Measurements from ENCODE around the gene PTX4.

PTX4 gene

DNA sequence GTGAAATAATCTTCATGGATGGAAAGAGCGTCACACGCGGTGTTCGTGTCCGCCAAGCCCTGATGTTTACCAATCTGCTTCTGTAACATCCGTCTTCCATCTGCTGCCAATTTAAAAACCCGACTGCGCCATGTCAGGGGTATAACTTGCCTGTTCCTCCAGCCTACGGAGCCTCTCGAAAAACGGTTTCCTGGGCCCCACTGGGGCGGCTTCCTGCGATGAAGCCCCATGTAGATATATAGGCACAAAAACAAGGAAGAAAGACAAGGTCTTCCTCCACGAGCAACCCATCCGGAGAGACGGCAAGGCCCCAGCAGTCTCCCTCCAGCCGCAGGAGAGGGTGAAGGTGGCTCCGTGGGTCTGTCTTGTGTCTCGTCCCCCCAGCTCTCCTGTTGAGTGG is at the start of gene PTX4:
Gene PTX4, minus strand, starts transcription at position 326 of the 400 bp plus-strand sequence. Its CDS starts 35 bp downstream, at position 291.
- Mint-ChIP-seq H3K9me3 (no peaks in the 10 kb centered on the region), H3K4me3 (no peak within 1 kb of the TSS), H3K27me3 (no peaks in the 10 kb centered on the region), H3K4me1 (peaks cover 10% of the 10 kb centered on the region), H3K36me3 (no peaks in the 10 kb centered on the region), H3K27ac (peak within 1 kb of the TSS; percentile 33)
- ATAC-seq: no peak

DNA sequence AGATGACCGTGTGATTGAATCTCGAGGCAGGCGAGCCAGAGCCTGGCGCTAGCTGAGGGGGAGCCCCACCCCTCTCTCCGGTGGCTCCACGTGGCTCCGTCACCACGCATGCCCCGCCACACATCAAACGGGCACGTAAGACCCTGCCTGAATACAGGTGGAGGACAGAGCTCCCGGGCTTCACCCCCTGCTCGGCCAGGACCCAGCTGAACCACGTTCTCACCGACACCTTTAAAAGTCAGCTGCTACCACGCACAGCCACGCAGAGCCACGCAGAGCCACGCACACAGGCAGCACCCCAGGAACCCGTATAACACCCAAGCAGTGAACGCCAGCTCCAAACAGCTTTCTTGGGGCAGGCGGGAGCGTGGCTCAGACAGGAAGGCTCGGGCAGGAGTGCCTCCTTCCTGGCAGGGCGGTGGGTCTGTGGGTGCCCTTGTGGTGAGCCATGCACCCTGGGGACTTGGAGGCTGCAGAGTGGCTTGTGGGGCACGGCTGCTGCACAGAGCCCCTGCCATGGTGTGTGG is 49.1 kb upstream of the PTX4 start:
- Mint-ChIP-seq H3K4me1 (peaks cover 38% of the 10 kb centered on the region), H3K27me3 (no peaks in the 10 kb centered on the region), H3K27ac (no peak overlapping the region), H3K9me3 (no peaks in the 10 kb centered on the region), H3K36me3 (no peaks in the 10 kb centered on the region), H3K4me3 (no peak overlapping the region)
- no peak for ATAC-seq

- no peak for ATAC-seq
- no peaks in the 10 kb centered on the region for H3K27me3 Mint-ChIP-seq
- H3K4me3 Mint-ChIP-seq: no peak overlapping the region
- H3K27ac Mint-ChIP-seq: no peak overlapping the region
- no peaks in the 10 kb centered on the region for H3K36me3 Mint-ChIP-seq
- H3K4me1 Mint-ChIP-seq: peaks cover 34% of the 10 kb centered on the region
- H3K9me3 Mint-ChIP-seq: no peaks in the 10 kb centered on the region
These were observed 48.4 kb upstream of the PTX4 start for GRCh38 chr16:1537138-1537577.

DNA sequence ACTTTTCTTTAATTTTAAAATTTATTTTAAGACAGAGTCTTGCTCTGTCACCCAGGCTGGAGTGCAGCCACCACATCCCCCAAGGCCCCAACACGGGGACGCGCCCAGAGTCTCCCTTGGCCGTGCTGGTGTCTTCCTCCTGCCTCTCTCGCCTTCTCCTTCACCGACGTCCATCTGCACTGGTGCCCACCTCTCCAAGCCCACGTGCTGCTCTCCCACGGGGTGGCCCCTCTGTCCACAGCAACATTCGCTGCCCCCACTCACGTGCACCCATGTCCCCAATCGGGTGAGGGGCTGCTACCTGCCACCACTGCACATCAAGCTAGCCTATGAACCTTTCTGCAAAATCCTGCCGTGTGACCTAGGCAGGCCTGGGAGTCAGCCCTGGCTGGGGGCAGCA is 47.9 kb upstream of the PTX4 start:
- Mint-ChIP-seq H3K27ac (no peak overlapping the region), H3K27me3 (no peaks in the 10 kb centered on the region), H3K4me3 (no peak overlapping the region), H3K4me1 (peaks cover 34% of the 10 kb centered on the region), H3K9me3 (no peaks in the 10 kb centered on the region), H3K36me3 (no peaks in the 10 kb centered on the region)
- ATAC-seq: no peak

DNA sequence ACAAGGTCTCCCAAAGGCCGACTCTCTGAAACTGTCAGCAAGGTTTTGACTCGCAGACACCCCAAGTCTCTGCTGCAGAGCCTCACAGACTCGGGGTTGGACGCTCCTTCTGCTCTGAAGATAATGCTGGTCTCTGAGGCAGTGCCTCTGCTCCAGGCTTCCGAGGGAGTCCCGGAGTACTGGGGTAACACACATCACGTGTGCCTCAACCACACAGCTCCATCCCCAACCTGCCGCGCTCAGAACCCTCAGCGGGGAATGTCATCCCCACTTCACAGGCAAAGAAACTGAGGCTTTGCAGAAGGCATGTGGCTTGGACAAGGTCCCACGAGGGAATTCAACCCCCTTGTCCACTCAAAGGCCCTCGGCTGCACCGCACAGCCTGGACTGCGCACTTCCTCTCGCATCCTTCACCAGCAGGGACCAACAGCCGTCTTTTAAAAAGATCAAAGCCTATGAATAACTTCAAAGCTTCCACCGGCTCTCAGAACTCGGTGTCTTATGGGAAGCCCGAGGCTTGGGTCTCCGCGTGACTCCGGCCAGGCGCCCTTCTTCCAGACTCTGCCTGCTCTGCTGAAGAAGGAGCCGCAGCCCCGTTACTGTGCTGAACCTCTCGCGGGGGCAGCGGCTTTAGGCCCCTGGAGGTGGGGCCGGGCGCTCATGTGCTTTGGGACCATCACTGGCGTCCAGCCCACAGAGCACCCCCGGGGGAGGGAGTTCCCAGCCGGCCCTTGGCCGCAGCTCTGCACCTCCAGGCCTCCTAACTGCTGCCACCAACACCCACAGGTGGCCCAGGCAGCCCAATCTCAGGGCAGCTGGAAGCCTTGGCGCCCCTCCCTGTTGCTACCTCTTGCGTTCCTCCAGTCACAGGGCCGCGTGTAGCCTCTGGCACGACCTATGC is 46.9 kb upstream of the PTX4 start:
- peaks cover 34% of the 10 kb centered on the region for H3K4me1 Mint-ChIP-seq
- no peak overlapping the region for H3K27ac Mint-ChIP-seq
- H3K9me3 Mint-ChIP-seq: no peaks in the 10 kb centered on the region
- H3K27me3 Mint-ChIP-seq: no peaks in the 10 kb centered on the region
- H3K36me3 Mint-ChIP-seq: no peaks in the 10 kb centered on the region
- no peak overlapping the region for H3K4me3 Mint-ChIP-seq
- no peak for ATAC-seq

- Mint-ChIP-seq H3K4me1 (peaks cover 31% of the 10 kb centered on the region), H3K27ac (peak overlapping the region; percentile 22)
These were observed 45.6 kb upstream of the PTX4 start for GRCh38 chr16:1534021-1535020.

DNA sequence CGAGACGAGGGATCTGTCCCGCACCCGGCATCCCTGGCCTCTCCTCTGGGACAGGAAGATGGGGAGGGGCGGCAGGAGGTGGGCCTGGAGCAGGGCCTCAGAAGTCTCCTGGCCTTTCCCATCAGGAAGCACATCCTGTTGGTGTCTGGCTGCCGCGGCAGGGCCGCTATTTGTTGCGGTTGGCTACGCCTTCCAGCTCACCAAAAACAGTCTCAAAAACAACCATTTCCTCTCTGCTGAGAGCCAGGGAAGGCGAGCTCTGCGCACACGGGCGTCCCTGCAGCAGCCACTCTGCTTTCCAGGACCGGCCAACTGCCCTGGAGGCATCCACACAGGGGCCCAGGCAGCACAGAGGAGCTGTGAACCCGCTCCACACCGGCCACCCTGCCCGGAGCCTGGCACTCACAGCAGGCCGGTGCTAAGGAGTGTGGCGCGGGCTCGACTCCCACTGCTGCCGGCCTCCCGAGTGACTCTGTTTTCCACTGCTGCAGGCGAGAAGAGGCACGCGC is 44.8 kb upstream of the PTX4 start, which contains the start of gene TMEM204:
Gene TMEM204, plus strand, starts transcription at position 224 of the 509 bp plus-strand sequence. CDS start 610 bp downstream, outside the sequence.
- no peaks in the 10 kb centered on the region for H3K36me3 Mint-ChIP-seq
- H3K4me1 Mint-ChIP-seq: peaks cover 23% of the 10 kb centered on the region
- H3K27ac Mint-ChIP-seq: peak within 1 kb of the TSS; percentile 22
- peak within 1 kb of the TSS; percentile 23 for H3K4me3 Mint-ChIP-seq
- ATAC-seq: no peak
- no peaks in the 10 kb centered on the region for H3K9me3 Mint-ChIP-seq
- H3K27me3 Mint-ChIP-seq: no peaks in the 10 kb centered on the region

More at GRCh38 chr16:1534021-1535020, 45.6 kb upstream of the PTX4 start:
- no peak for ATAC-seq
- no peaks in the 10 kb centered on the region for H3K27me3 Mint-ChIP-seq
- H3K9me3 Mint-ChIP-seq: no peaks in the 10 kb centered on the region
- peak overlapping the region; percentile 23 for H3K4me3 Mint-ChIP-seq
- no peaks in the 10 kb centered on the region for H3K36me3 Mint-ChIP-seq

DNA sequence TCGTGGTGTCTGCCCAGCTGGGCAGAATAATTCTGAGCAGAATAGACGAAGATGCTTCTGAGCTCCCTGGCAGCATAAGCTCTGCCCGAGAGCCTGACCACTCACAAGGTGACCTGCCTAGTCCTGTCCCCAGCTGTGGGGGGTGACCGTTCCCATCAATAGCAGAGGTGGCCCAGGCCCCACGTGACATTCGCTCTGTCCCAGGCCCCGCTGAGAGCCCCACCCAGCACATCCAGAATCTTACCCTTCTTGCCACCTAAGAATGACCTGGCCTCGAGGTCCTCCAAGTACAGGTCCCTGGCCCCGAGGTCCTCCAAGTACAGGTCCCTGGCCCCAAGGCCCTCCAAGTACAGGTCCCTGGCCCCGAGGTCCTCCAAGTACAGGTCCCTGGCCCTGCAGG is 44.0 kb upstream of the PTX4 start:
- Mint-ChIP-seq H3K4me3 (no peak overlapping the region), H3K9me3 (no peaks in the 10 kb centered on the region), H3K4me1 (peaks cover 16% of the 10 kb centered on the region), H3K36me3 (no peaks in the 10 kb centered on the region), H3K27me3 (no peaks in the 10 kb centered on the region), H3K27ac (no peak overlapping the region)
- no peak for ATAC-seq

DNA sequence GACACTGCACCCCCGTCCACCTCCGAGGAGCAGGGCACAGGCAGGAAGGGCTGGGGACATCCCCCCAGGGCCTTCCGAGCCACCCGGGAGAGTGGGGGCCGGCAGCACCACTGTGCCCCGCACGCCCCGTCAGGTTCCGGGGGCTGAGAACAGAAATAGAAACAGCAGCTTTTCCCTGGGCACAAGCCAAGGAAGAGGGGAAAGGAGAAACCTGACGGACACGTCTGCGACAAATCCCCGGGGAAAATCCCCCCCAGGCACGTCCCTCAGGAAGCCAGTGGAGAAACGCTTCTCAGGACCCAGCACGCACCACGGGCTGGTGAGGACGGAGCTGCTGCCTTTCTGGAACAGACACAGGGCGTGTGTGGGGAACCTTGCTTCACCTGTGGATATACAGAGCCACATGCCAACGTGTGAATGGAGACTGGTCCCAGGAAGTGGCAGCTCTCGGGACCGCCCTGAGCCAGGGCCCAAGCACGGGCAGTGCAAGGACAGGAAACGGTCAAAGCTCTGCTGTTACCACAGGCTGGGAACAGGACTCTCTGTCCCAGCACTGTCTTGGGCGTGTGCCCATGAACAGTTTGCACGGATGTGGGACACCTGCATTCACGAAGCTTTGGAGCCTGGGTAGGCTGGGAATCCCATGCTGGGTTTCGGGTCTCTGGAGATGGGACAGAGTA is 43.5 kb upstream of the PTX4 start:
- Mint-ChIP-seq H3K27me3 (no peaks in the 10 kb centered on the region), H3K27ac (no peak overlapping the region), H3K4me3 (no peak overlapping the region), H3K9me3 (no peaks in the 10 kb centered on the region), H3K36me3 (no peaks in the 10 kb centered on the region), H3K4me1 (peaks cover 15% of the 10 kb centered on the region)
- ATAC-seq: no peak

GRCh38 chr16:1531638-1531910 is 42.8 kb upstream of the PTX4 start:
- Mint-ChIP-seq H3K27me3 (no peaks in the 10 kb centered on the region), H3K36me3 (no peaks in the 10 kb centered on the region), H3K4me3 (no peak overlapping the region), H3K9me3 (no peaks in the 10 kb centered on the region), H3K27ac (no peak overlapping the region), H3K4me1 (peaks cover 15% of the 10 kb centered on the region)
- ATAC-seq: no peak

DNA sequence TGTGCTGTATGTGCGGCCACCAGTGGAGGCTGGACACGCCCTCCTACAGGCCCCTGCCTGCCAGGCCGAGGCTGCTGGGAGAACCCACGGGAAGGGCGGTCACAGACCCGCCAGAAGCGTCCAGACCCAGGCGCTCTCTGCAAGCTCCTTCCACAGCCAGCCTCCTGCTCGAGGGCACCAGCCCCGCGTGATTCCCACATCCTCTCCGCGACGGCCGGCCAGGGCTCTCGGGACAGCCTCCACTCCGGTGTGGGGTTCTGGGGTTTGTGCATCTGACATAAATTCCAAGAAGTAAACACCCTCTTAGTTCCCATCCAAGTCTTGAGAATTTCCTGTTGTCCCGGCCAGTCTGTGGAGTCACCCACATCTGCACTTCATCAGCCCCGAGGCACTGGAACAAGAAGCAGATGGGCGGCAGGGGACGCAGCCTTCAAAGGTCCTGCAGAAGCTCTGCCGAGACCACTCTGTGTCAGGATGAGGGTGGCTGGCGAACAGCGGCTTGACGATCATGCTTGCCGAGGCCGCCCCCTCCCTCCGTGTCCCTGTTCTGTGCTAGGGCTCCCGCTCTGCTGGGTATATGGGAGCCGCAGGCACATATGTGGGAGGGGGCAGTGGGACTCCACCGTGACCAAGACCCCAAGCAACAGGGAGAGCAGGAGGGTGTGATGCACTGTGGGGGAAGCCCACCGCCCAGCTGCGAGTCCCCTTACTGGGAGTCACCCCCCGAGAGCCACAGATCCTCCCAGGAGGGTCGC is 42.3 kb upstream of the PTX4 start:
- no peaks in the 10 kb centered on the region for H3K9me3 Mint-ChIP-seq
- no peak overlapping the region for H3K27ac Mint-ChIP-seq
- ATAC-seq: no peak
- no peaks in the 10 kb centered on the region for H3K27me3 Mint-ChIP-seq
- no peaks in the 10 kb centered on the region for H3K36me3 Mint-ChIP-seq
- H3K4me1 Mint-ChIP-seq: peaks cover 15% of the 10 kb centered on the region
- no peak overlapping the region for H3K4me3 Mint-ChIP-seq

DNA sequence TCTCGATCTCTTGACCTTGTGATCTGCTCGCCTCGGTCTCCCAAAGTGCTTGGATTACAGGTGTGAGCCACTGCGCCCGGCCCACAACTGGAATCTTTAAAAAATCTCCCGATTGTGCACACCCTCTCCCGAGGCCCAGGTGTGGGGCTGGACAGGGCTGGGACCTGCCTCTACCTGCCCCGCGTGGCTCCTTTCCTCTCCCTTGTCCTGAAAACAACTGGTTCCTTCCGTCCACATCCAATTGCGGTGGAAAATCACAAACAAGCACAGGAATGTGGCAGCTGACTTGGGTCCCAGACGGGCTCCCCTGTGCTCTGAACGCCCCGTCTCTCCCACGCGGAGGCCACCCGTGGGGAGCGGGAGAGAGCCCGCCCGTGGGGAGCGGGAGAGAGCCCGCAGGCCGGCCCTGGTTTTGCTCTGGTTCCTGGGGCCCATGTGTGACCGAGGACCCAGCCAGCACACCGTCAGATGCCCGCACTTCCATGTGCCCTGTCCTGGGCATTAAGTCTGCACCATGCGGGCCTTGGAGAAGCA is 41.7 kb upstream of the PTX4 start:
- Mint-ChIP-seq H3K4me1 (peaks cover 15% of the 10 kb centered on the region), H3K4me3 (no peak overlapping the region), H3K27ac (no peak overlapping the region), H3K36me3 (no peaks in the 10 kb centered on the region), H3K9me3 (no peaks in the 10 kb centered on the region), H3K27me3 (no peaks in the 10 kb centered on the region)
- no peak for ATAC-seq

DNA sequence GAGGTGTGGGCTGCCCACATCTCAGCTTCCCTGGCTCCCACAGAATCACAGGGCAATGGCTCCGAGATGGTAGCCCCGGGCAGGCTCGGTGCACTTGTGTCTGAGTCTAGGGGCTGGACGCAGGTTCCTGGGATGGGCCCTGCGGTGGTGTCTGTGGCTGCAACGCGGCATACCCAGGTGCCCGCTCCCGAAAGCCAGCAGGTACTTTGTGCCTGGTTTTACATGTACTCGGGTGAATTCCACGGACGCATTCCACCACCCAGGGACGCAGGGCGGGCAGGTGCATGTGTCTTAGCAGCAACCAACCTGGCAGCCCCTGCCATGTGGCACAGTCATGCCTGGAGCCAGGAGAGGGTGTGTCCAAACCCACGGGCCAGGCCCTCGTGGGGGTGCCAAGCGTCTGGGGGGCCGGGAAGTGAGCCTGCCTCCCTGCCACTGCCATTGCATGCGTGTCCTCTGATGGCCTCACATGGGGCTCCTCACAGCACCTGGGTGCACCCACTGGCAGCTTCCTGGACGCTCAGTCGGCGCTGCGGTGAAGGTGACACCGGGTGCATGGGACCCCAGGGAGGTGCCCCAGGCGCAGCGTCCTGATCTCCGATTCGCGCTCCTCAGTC is 40.3 kb upstream of the PTX4 start:
- Mint-ChIP-seq H3K27ac (no peak overlapping the region), H3K9me3 (no peaks in the 10 kb centered on the region)

More for the DNA sequence above, 40.3 kb upstream of the PTX4 start:
- Mint-ChIP-seq H3K4me3 (no peak overlapping the region), H3K36me3 (no peaks in the 10 kb centered on the region), H3K4me1 (peaks cover 6% of the 10 kb centered on the region), H3K27me3 (no peaks in the 10 kb centered on the region)
- ATAC-seq: no peak

Measured in stimulated activated memory B cell treated with anti-CD40 and anti-IgM and Interleukin-4, amounts not matched to agents 10 μg/mL and 1 μg/mL and 100 μg/mL, for 72 hours (primary cell).